Renal cortical epithelial cell (primary cell): ENCODE results near the gene ATF7IP. TPM values are rescaled to one million over a fixed set of nuclear protein-coding genes. Genes with fewer than 3 reads are reported as not detected.

Experiments used
- DNase-seq: peaks from one replicate; pipeline ENCODE4 v3.0.0-alpha.2; 2011; ENCODE audit warnings: low read depth
- total RNA-seq: library from RNA; depleted of rRNA; stranded (reverse); fragments of >200 nt; gene quantifications from 2 replicates; pipeline ENCODE4 v1.2.3, GENCODE V29; 2014

The ATF7IP gene
- total RNA-seq, 1 donor from 2014 or later: 51.7 TPM

- DNase-seq: no peak
Observed at GRCh38 chr12:14481201-14481600, 115.7 kb downstream of the ATF7IP start.

GRCh38 chr12:14482361-14482760 lies 116.9 kb downstream of the ATF7IP start:
- no peak for DNase-seq

GRCh38 chr12:14482886-14483285 lies 117.4 kb downstream of the ATF7IP start:
- no peak for DNase-seq

GRCh38 chr12:14495326-14495725 lies 129.8 kb downstream of the ATF7IP start:
- DNase-seq: no peak

GRCh38 chr12:14505626-14506596 lies 140.4 kb downstream of the ATF7IP start:
- DNase-seq: no peak

- DNase-seq: no peak
Observed at GRCh38 chr12:14510574-14510973, 145.1 kb downstream of the ATF7IP start.

GRCh38 chr12:14514154-14514842 lies 148.8 kb downstream of the ATF7IP start:
- DNase-seq: peak; percentile 79

- peak; percentile 81 for DNase-seq
Observed at GRCh38 chr12:14514946-14515345, 149.5 kb downstream of the ATF7IP start.

- no peak for DNase-seq
Observed at GRCh38 chr12:14521822-14522221, 156.3 kb downstream of the ATF7IP start.

- no peak for DNase-seq
Observed at GRCh38 chr12:14525964-14526363, 160.5 kb downstream of the ATF7IP start.

- DNase-seq: no peak
Observed at GRCh38 chr12:14532152-14532551, 166.7 kb downstream of the ATF7IP start.

- no peak for DNase-seq
Observed at GRCh38 chr12:14537088-14537487, 171.6 kb downstream of the ATF7IP start.

- DNase-seq: peak; percentile 38
Observed at GRCh38 chr12:14540801-14541462, 175.4 kb downstream of the ATF7IP start.

- no peak for DNase-seq
Observed at GRCh38 chr12:14545144-14546124, 180.0 kb downstream of the ATF7IP start.

- no peak for DNase-seq
Observed at GRCh38 chr12:14547571-14547970, 182.1 kb downstream of the ATF7IP start.

- no peak for DNase-seq
Observed at GRCh38 chr12:14548609-14549008, 183.1 kb downstream of the ATF7IP start.

Other genes starting within 250 kb of the ATF7IP start
- 9.0 and 12.0 TPM in 2 replicates for gene PLBD1, start 202.2 kb downstream of the ATF7IP start, total RNA-seq